ENCODE results near the gene TSTD1. TPM values are rescaled to one million over a fixed set of nuclear protein-coding genes. Genes with fewer than 3 reads are reported as not detected.

TSTD1 gene
- total RNA-seq, 2 donors from 2014 or later: 49.4 to 90.8 TPM

- ATAC-seq: no peak
- Histone ChIP-seq H3K4me1 (peaks cover 31% of the 10 kb centered on the region), H3K9me3 (no peaks in the 10 kb centered on the region), H3K27ac (no peak overlapping the region), H3K4me3 (no peak overlapping the region), H3K36me3 (replicated peaks in 1 of 2; ENCODE audit: insufficient read depth in 1 of 2, low read depth in 2 of 2) (no peaks in the 10 kb centered on the region), H3K27me3 (no peaks in the 10 kb centered on the region)
- intact Hi-C loops (cut with DNase I): no loop called here
- TF ChIP-seq POLR2A (IDR thresholded peaks at IDR 0.05): no peak
- TF ChIP-seq CTCF (IDR thresholded peaks at IDR 0.05): no peak
- 83 to 90% methylated on average over 5 of the region's 5 CpGs for WGBS, 2 donors
- no peak for DNase-seq
These were observed 42.0 kb upstream of the TSTD1 start for GRCh38 chr1:161080441-161081405.

- Histone ChIP-seq H3K27ac (no peak overlapping the region), H3K9me3 (no peaks in the 10 kb centered on the region), H3K27me3 (no peaks in the 10 kb centered on the region), H3K36me3 (replicated peaks in 1 of 2; ENCODE audit: insufficient read depth in 1 of 2, low read depth in 2 of 2) (no peaks in the 10 kb centered on the region), H3K4me1 (peaks cover 21% of the 10 kb centered on the region), H3K4me3 (no peak overlapping the region)
- no peak for DNase-seq
- intact Hi-C loops (cut with DNase I): no loop called here
- no peak for ATAC-seq
- WGBS, 2 donors: 72 to 80% methylated on average over 24 to 39 of the region's 41 CpGs
- TF ChIP-seq POLR2A (IDR thresholded peaks at IDR 0.05): no peak
- TF ChIP-seq CTCF (IDR thresholded peaks at IDR 0.05): no peak
These were observed 40.8 kb upstream of the TSTD1 start for GRCh38 chr1:161079436-161080110.

- Histone ChIP-seq H3K4me3 (no peak overlapping the region), H3K36me3 (replicated peaks in 1 of 2; ENCODE audit: insufficient read depth in 1 of 2, low read depth in 2 of 2) (no peaks in the 10 kb centered on the region), H3K27ac (no peak overlapping the region), H3K27me3 (no peaks in the 10 kb centered on the region), H3K4me1 (no peaks in the 10 kb centered on the region), H3K9me3 (no peaks in the 10 kb centered on the region)
- TF ChIP-seq CTCF (IDR thresholded peaks at IDR 0.05) (no peak), POLR2A (IDR thresholded peaks at IDR 0.05) (no peak)
- intact Hi-C loops (cut with DNase I): no loop called here
- DNase-seq: no peak
- 86 to 100% methylated on average over 1 to 9 of the region's 9 CpGs for WGBS, 2 donors
- ATAC-seq: no peak
These were observed 38.7 kb upstream of the TSTD1 start for GRCh38 chr1:161077426-161077825.

GRCh38 chr1:161076410-161076809 is 37.6 kb upstream of the TSTD1 start:
- H3K9me3 ChIP-seq: no peaks in the 10 kb centered on the region
- no peak overlapping the region for H3K27ac ChIP-seq
- ATAC-seq (no peak), DNase-seq (no peak)
- no peak overlapping the region for H3K4me3 ChIP-seq
- TF ChIP-seq CTCF (IDR thresholded peaks at IDR 0.05) (no peak), POLR2A (IDR thresholded peaks at IDR 0.05) (no peak)
- no peaks in the 10 kb centered on the region for H3K27me3 ChIP-seq
- intact Hi-C loops (cut with DNase I): no loop called here
- no peaks in the 10 kb centered on the region for H3K4me1 ChIP-seq
- H3K36me3 ChIP-seq (replicated peaks in 1 of 2; ENCODE audit: insufficient read depth in 1 of 2, low read depth in 2 of 2): peaks cover 0 to 2% of the 10 kb centered on the region in 2 donors

Measured in body of pancreas (tissue), 4 donors.